A673 (cell line): ENCODE results near the gene SPTBN4. TPM values are rescaled to one million over a fixed set of nuclear protein-coding genes. Genes with fewer than 3 reads are reported as not detected.

Source experiments
- BruUV-seq: library from RNA; stranded (reverse); fragments of 400-500 nt; replicated peaks from 2 replicates; lab custom pipeline; 2021; lab: Mats Ljungman, UMichigan
- CTCF ChIA-PET: fragments of 300-600 bp; sonication (Branson Sonifier 250); formaldehyde crosslinking; loops from one replicate; lab custom pipeline; 2022; ENCODE audit warnings: antibody characterized with exemption; lab: Charles Lee
- POLR2A ChIA-PET: fragments of 300-600 bp; sonication (Branson Sonifier 250); formaldehyde crosslinking; loops from one replicate; lab custom pipeline; 2022; ENCODE audit warnings: antibody characterized with exemption; ENCODE audit not compliant: low non-redundant PET; lab: Charles Lee
- DNase-seq: peaks from one replicate; pipeline ENCODE4 v3.0.0-alpha.2; 2015; ENCODE audit warnings: low spot score
- H3K27ac ChIP-seq: fragments of 200-600 bp; sonication (generic); 2 replicates; pipeline ENCODE4 v1.5.1; 2016; ENCODE audit warnings: mixed run types, low read depth, mild to moderate bottlenecking, mixed read lengths, antibody characterized with exemption, low read length; ENCODE audit not compliant: poor library complexity, severe bottlenecking
- H3K27me3 ChIP-seq: fragments of 200-600 bp; sonication (generic); replicated peaks from 2 replicates; pipeline ENCODE4 v1.6.1; 2017; ENCODE audit warnings: mixed run types, low read depth, mild to moderate bottlenecking, mixed read lengths, antibody characterized with exemption, low read length; ENCODE audit not compliant: insufficient read depth, poor library complexity
- H3K36me3 ChIP-seq: fragments of 200-600 bp; sonication (generic); 2 replicates; pipeline ENCODE4 v1.6.1; 2016; ENCODE audit warnings: mixed run types, mild to moderate bottlenecking, mixed read lengths, antibody characterized with exemption, low read length; ENCODE audit not compliant: insufficient read depth, poor library complexity, severe bottlenecking
- H3K4me1 ChIP-seq: fragments of 200-600 bp; sonication (generic); 2 replicates; pipeline ENCODE4 v1.6.1; 2017; ENCODE audit warnings: mixed run types, mild to moderate bottlenecking, mixed read lengths, antibody characterized with exemption, low read length; ENCODE audit not compliant: insufficient read depth, poor library complexity, severe bottlenecking
- H3K4me3 ChIP-seq: fragments of 200-600 bp; sonication (generic); 2 replicates; pipeline ENCODE4 v1.5.1; 2016; ENCODE audit warnings: low read depth, mixed run types, mild to moderate bottlenecking, mixed read lengths, low read length; ENCODE audit not compliant: poor library complexity, severe bottlenecking
- H3K9me3 ChIP-seq: fragments of 200-600 bp; sonication (generic); 2 replicates; pipeline ENCODE4 v1.6.1; 2016; ENCODE audit warnings: mixed run types, low read depth, mild to moderate bottlenecking, mixed read lengths, antibody characterized with exemption, low read length; ENCODE audit not compliant: poor library complexity, severe bottlenecking
- CTCF ChIP-seq: fragments of 300-800, 200-600 bp; sonication (generic); conservative IDR thresholded peaks from 2 replicates; pipeline ENCODE4 v1.5.1; 2017; ENCODE audit warnings: low read depth, mild to moderate bottlenecking, antibody characterized with exemption, low read length, moderate library complexity, mixed read lengths
- EZH2 ChIP-seq: fragments of 200-600 bp; sonication (generic); IDR thresholded peaks from 2 replicates; pipeline ENCODE4 v1.6.1; 2017; ENCODE audit warnings: borderline replicate concordance, low read depth, mild to moderate bottlenecking, mixed read lengths, antibody characterized with exemption, low read length; ENCODE audit not compliant: poor library complexity, severe bottlenecking
- intact Hi-C: fragments of 100-400 bp; cut with micrococcal nuclease; formaldehyde crosslinking; loops from one replicate; pipeline ENCODE4 v1.10.0; 2022; ENCODE audit not compliant: unreplicated experiment
- total RNA-seq: library from RNA; stranded (reverse); gene quantifications from 2 replicates; pipeline ENCODE4 v1.2.3, GENCODE V29; 2021

SPTBN4 gene
- total RNA-seq, 1 experiment from 2014 or later, result 0.43 TPM

GRCh38 chr19:40580619-40581018 is 113.8 kb downstream of the SPTBN4 start:
- Histone ChIP-seq H3K27ac (no peak overlapping the region), H3K4me3 (no peak overlapping the region), H3K27me3 (no peaks in the 10 kb centered on the region), H3K36me3 (peaks cover 23% of the 10 kb centered on the region), H3K9me3 (no peaks in the 10 kb centered on the region), H3K4me1 (peaks cover 4% of the 10 kb centered on the region)
- CTCF ChIA-PET, result no interaction called here
- POLR2A ChIA-PET, result no interaction called here
- intact Hi-C loops, result no loop called here
- TF ChIP-seq CTCF (no peak), EZH2 (no peak)
- DNase-seq, result no peak
- BruUV-seq, result no TSS peak

- peaks cover 4% of the 10 kb centered on the region for H3K4me1 ChIP-seq
- H3K27ac ChIP-seq, result no peak overlapping the region
- BruUV-seq, result no TSS peak
- no peaks in the 10 kb centered on the region for H3K9me3 ChIP-seq
- intact Hi-C loops, result no loop called here
- ChIA-PET POLR2A (no interaction called here), CTCF (no interaction called here)
- peaks cover 23% of the 10 kb centered on the region for H3K36me3 ChIP-seq
- no peaks in the 10 kb centered on the region for H3K27me3 ChIP-seq
- TF ChIP-seq EZH2 (no peak), CTCF (no peak)
- no peak for DNase-seq
- H3K4me3 ChIP-seq, result no peak overlapping the region
Measured at GRCh38 chr19:40581531-40581930, 114.7 kb downstream of the SPTBN4 start.

- H3K9me3 ChIP-seq, result no peaks in the 10 kb centered on the region
- ChIA-PET POLR2A (no interaction called here), CTCF (no interaction called here)
- no peaks in the 10 kb centered on the region for H3K27me3 ChIP-seq
- no TSS peak for BruUV-seq
- intact Hi-C loops, result no loop called here
- TF ChIP-seq CTCF (no peak), EZH2 (no peak)
- no peak overlapping the region for H3K27ac ChIP-seq
- DNase-seq, result no peak
- H3K4me3 ChIP-seq, result no peak overlapping the region
- peaks cover 2% of the 10 kb centered on the region for H3K4me1 ChIP-seq
- H3K36me3 ChIP-seq, result peaks cover 23% of the 10 kb centered on the region
Measured at GRCh38 chr19:40582467-40582866, 115.7 kb downstream of the SPTBN4 start.
